ENCODE results near the gene IQCN.

GRCh38 chr19:18269070-18269723 lies 5.1 kb downstream of the IQCN start:
- TF ChIP-seq STAT1 (IDR thresholded peaks at IDR 0.05; ENCODE audit: unreplicated experiment) (no peak), CTCF (conservative IDR thresholded peaks at IDR 0.05; ENCODE audit: low read depth in 2 of 2) (no peak), REST (IDR thresholded peaks at IDR 0.05; ENCODE audit: unreplicated experiment) (no peak), JUNB (IDR thresholded peaks at IDR 0.05; ENCODE audit: unreplicated experiment) (no peak), ZNF331 (CRISPR knock-in tag; IDR thresholded peaks at IDR 0.05; ENCODE audit: low read depth) (no peak)
